Left colon (tissue), 2 donors: ENCODE results near the gene TLR7. TPM values are rescaled to one million over a fixed set of nuclear protein-coding genes. Genes with fewer than 3 reads are reported as not detected.

Experiments
- ATAC-seq: fragments of 200-7000 bp; cut with Tn5 transposase; one replicate; pipeline ENCODE4 v1.9.1; 2020; ENCODE audit warnings: mild to moderate bottlenecking, moderate library complexity
- DNase-seq, 2 donors: peaks; one replicate each; pipeline ENCODE4 v3.0.0-alpha.2; 2020
- intact Hi-C, 2 donors: fragments of 100-400 bp; cut with DNase I in 1 of 2; cut with micrococcal nuclease in 1 of 2; formaldehyde crosslinking; loops; one replicate each; pipeline versions ENCODE4 v1.11.2 to v1.14.0; 2022; cut with DNase I, micrococcal nuclease
- total RNA-seq, 2 donors: library from RNA; stranded (reverse); fragmentation: NEBNext Ultra II Directional; extraction: Animal tissue kit (Norgen Biotek cat#: 25700); gene quantifications; one replicate each; pipeline ENCODE4 v1.2.1, GENCODE V29; 2021
- donor health status: DM: no; HTN: no; CAD: no.
- donor health status: DM: yes; HTN: yes; CAD: no.

TLR7 gene
- total RNA-seq, 2 donors from 2014 or later, result 0.27 to 2.0 TPM

GRCh38 chrX:12919051-12919450, 52.2 kb downstream of the TLR7 start:
- DNase-seq (no peak), ATAC-seq (no peak)
- intact Hi-C loops, result no loop called here

DNA sequence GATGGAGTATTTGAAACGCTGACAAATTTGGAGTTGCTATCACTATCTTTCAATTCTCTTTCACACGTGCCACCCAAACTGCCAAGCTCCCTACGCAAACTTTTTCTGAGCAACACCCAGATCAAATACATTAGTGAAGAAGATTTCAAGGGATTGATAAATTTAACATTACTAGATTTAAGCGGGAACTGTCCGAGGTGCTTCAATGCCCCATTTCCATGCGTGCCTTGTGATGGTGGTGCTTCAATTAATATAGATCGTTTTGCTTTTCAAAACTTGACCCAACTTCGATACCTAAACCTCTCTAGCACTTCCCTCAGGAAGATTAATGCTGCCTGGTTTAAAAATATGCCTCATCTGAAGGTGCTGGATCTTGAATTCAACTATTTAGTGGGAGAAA, 52.7 kb downstream of the TLR7 start:
- DNase-seq, result no peak
- no peak for ATAC-seq
- intact Hi-C loops, result no loop called here

DNA sequence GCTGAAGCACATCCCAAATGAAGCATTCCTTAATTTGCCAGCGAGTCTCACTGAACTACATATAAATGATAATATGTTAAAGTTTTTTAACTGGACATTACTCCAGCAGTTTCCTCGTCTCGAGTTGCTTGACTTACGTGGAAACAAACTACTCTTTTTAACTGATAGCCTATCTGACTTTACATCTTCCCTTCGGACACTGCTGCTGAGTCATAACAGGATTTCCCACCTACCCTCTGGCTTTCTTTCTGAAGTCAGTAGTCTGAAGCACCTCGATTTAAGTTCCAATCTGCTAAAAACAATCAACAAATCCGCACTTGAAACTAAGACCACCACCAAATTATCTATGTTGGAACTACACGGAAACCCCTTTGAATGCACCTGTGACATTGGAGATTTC, 54.1 kb downstream of the TLR7 start:
- DNase-seq (no peak), ATAC-seq (no peak)
- intact Hi-C loops, result no loop called here

GRCh38 chrX:12921886-12922598, 55.2 kb downstream of the TLR7 start:
- ATAC-seq, result no peak
- intact Hi-C loops, result no loop called here
- no peak for DNase-seq

DNA sequence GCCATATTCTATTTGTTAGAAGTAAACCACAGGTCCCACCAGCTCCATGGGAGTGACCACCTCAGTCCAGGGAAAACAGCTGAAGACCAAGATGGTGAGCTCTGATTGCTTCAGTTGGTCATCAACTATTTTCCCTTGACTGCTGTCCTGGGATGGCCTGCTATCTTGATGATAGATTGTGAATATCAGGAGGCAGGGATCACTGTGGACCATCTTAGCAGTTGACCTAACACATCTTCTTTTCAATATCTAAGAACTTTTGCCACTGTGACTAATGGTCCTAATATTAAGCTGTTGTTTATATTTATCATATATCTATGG, 55.7 kb downstream of the TLR7 start:
- no peak for DNase-seq
- intact Hi-C loops, result no loop called here
- no peak for ATAC-seq

DNA sequence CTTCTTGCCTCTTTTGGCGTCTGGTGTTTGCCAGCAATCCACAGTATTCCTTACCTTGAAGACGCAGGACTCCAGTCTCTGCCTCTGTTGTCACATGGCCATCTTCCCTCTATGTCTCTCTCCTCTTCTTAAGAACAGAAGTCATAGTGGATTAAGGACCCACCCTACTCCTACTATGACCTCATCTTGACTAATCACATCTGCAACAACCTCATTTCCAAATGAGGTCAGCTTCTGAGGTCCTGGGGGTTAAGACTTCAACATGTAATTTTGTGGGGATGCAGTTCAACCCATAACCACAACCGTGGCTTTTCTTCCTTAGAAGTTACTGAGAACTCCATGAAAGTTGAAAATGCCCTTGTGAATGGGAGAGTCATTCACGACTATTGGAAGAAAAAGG, 62.8 kb downstream of the TLR7 start:
- DNase-seq (no peak), ATAC-seq (no peak)
- intact Hi-C loops, result no loop called here

- ATAC-seq (no peak), DNase-seq (no peak)
- intact Hi-C loops, result no loop called here
These were observed 63.3 kb downstream of the TLR7 start for GRCh38 chrX:12930150-12930549.

- no peak for ATAC-seq
- DNase-seq, result no peak
- intact Hi-C loops, result no loop called here
These were observed 65.4 kb downstream of the TLR7 start for GRCh38 chrX:12932244-12932643.

GRCh38 chrX:12934850-12935249, 68.0 kb downstream of the TLR7 start:
- intact Hi-C loops, result no loop called here
- DNase-seq (no peak), ATAC-seq (no peak)

DNA sequence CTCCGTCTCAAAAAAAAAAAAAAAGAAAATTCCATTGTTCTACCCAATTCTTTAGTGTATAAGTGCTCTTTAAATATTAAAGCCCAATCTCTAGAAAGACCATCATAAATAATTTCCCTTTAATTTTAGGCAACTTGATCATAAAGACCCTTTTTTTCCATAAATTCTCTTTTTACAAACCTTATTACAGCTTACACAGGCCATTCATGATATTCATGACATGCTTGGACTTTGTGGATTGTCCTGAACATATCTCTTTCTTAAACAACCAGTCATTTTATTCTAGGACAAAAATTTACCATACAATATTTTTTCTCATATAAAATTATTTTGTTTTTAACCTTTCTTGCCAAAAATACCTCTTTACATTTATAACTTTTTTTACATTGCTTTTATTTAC, 70.1 kb downstream of the TLR7 start:
- DNase-seq (no peak), ATAC-seq (no peak)
- intact Hi-C loops, result no loop called here

Other genes starting within 250 kb of the TLR7 start
- 10 to 100 TPM; 45.1 to 57.0 TPM for gene PRPS2, start 75.7 kb upstream of the TLR7 start, total RNA-seq
- 1 to 10 TPM in 1 of 2 donors, under 1 TPM in 1; 0.37 to 1.5 TPM for gene TLR8, start 39.5 kb downstream of the TLR7 start, total RNA-seq
- gene TMSB4X, start 108.0 kb downstream of the TLR7 start, total RNA-seq, result 1,000 to 10,000 TPM; 4,840 to 5,007 TPM
- gene FAM9C, start 177.5 kb downstream of the TLR7 start, total RNA-seq, result under 1 TPM; 0.09 to 0.17 TPM